ENCODE measurements around the gene CRACDL.

The CRACDL gene

GRCh38 chr2:98824256-98825019, 111.6 kb downstream of the CRACDL start:
- Histone ChIP-seq H3K27me3 (ENCODE audit: control insufficient read depth, low read length) (peaks cover 9% of the 10 kb centered on the region; the same call in 1 of the 2 replicates), H3K4me2 (ENCODE audit: low read length) (no peak overlapping the region), H3K79me2 (ENCODE audit: control insufficient read depth, low read length) (no peaks in the 10 kb centered on the region), H3K4me3 (ENCODE audit: low read length) (no peak overlapping the region), H4K20me1 (ENCODE audit: control insufficient read depth, insufficient read depth, low read depth, low read length) (no peaks in the 10 kb centered on the region), H3K9me2 (replicated peaks; ENCODE audit: control insufficient read depth, low read length) (no peaks in the 10 kb centered on the region), H3F3A (ENCODE audit: control insufficient read depth, insufficient read depth) (no peaks in the 10 kb centered on the region), H3K36me3 (ENCODE audit: control insufficient read depth, low read length) (no peaks in the 10 kb centered on the region), H3K27ac (ENCODE audit: low read depth, low read length) (no peak overlapping the region), H3K9me3 (ENCODE audit: control insufficient read depth, insufficient read depth, low read length) (no peaks in the 10 kb centered on the region), H3K4me1 (ENCODE audit: control insufficient read depth, low read length) (no peaks in the 10 kb centered on the region)
- TF ChIP-seq CTCF (IDR thresholded peaks at IDR 0.05; ENCODE audit: low read depth, low read length, poor library complexity, severe bottlenecking) = no peak
- no peak for TF ChIP-seq EZH2phosphoT487 (IDR thresholded peaks at IDR 0.05; ENCODE audit: borderline replicate concordance, low read length)

GRCh38 chr2:98823196-98824170, 112.5 kb downstream of the CRACDL start:
- H3K9me2 ChIP-seq (replicated peaks; ENCODE audit: control insufficient read depth, low read length) = no peaks in the 10 kb centered on the region
- H3K9me3 ChIP-seq (ENCODE audit: control insufficient read depth, insufficient read depth, low read length) = no peaks in the 10 kb centered on the region
- H3K36me3 ChIP-seq (ENCODE audit: control insufficient read depth, low read length) = no peaks in the 10 kb centered on the region
- H3K27ac ChIP-seq (ENCODE audit: low read depth, low read length) = no peak overlapping the region
- H3K79me2 ChIP-seq (ENCODE audit: control insufficient read depth, low read length) = no peaks in the 10 kb centered on the region
- TF ChIP-seq CTCF (IDR thresholded peaks at IDR 0.05; ENCODE audit: low read depth, low read length, poor library complexity, severe bottlenecking) (no peak), EZH2phosphoT487 (IDR thresholded peaks at IDR 0.05; ENCODE audit: borderline replicate concordance, low read length) (no peak)
- no peak overlapping the region for H3K4me2 ChIP-seq (ENCODE audit: low read length)
- no peaks in the 10 kb centered on the region for H3K4me1 ChIP-seq (ENCODE audit: control insufficient read depth, low read length)
- no peak overlapping the region for H3K4me3 ChIP-seq (ENCODE audit: low read length)
- H3K27me3 ChIP-seq (ENCODE audit: control insufficient read depth, low read length) = peaks cover 9% of the 10 kb centered on the region; the same call in 1 of the 2 replicates
- H3F3A ChIP-seq (ENCODE audit: control insufficient read depth, insufficient read depth) = no peaks in the 10 kb centered on the region
- H4K20me1 ChIP-seq (ENCODE audit: control insufficient read depth, insufficient read depth, low read depth, low read length) = no peaks in the 10 kb centered on the region

- H3K79me2 ChIP-seq (ENCODE audit: control insufficient read depth, low read length) = no peaks in the 10 kb centered on the region
- TF ChIP-seq CTCF (IDR thresholded peaks at IDR 0.05; ENCODE audit: low read depth, low read length, poor library complexity, severe bottlenecking) (no peak), EZH2phosphoT487 (IDR thresholded peaks at IDR 0.05; ENCODE audit: borderline replicate concordance, low read length) (no peak)
- H3K4me3 ChIP-seq (ENCODE audit: low read length) = no peak overlapping the region
- H3K4me2 ChIP-seq (ENCODE audit: low read length) = no peak overlapping the region
- peaks cover 7% of the 10 kb centered on the region; the same call in 1 of the 2 replicates for H3K27me3 ChIP-seq (ENCODE audit: control insufficient read depth, low read length)
- no peaks in the 10 kb centered on the region for H3K4me1 ChIP-seq (ENCODE audit: control insufficient read depth, low read length)
- no peaks in the 10 kb centered on the region for H4K20me1 ChIP-seq (ENCODE audit: control insufficient read depth, insufficient read depth, low read depth, low read length)
- no peaks in the 10 kb centered on the region for H3K9me2 ChIP-seq (replicated peaks; ENCODE audit: control insufficient read depth, low read length)
- no peaks in the 10 kb centered on the region for H3K36me3 ChIP-seq (ENCODE audit: control insufficient read depth, low read length)
- H3K9me3 ChIP-seq (ENCODE audit: control insufficient read depth, insufficient read depth, low read length) = no peaks in the 10 kb centered on the region
- H3F3A ChIP-seq (ENCODE audit: control insufficient read depth, insufficient read depth) = no peaks in the 10 kb centered on the region
- no peak overlapping the region for H3K27ac ChIP-seq (ENCODE audit: low read depth, low read length)
These were observed 113.5 kb downstream of the CRACDL start for GRCh38 chr2:98822301-98823164.

Measured in DOHH2 (cell line).